ENCODE data around the gene CCL14. TPM values are rescaled to one million over a fixed set of nuclear protein-coding genes. Genes with fewer than 3 reads are reported as not detected.
A peak's percentile ranks its signal among the peaks of the same experiment; 100 is the strongest.

The CCL14 gene
- total and polyA plus RNA-seq, 9 of the 15 experiments (the other 6 are each of a cell fraction or from before 2014, with no cell fraction given): not detected

- ChIA-PET CTCF (ENCODE audit: low intra/inter-chr PET ratio) (interaction anchor here (1.4 kb wide), 1 partner anchor 202 kb away, joined by 6 read pairs; no protein-coding TSS in a partner anchor), POLR2A (no interaction called here)
- Histone ChIP-seq H3K27me3 (ENCODE audit: control insufficient read depth in 2 of 2, insufficient read depth in 2 of 2, low read length in 2 of 2) (no peaks in the 10 kb centered on the region), H3K9me3 (replicated peaks; ENCODE audit: control insufficient read depth, insufficient read depth, low read depth, low read length) (no peaks in the 10 kb centered on the region), H3K79me2 (ENCODE audit: control insufficient read depth, insufficient read depth, low read length) (no peaks in the 10 kb centered on the region), H3K4me2 (ENCODE audit: insufficient read depth, low read length) (peak overlapping the region; percentile 33), H3K27ac (ENCODE audit: extremely low read depth, low read depth, low read length) (no peak overlapping the region), H3K36me3 (ENCODE audit: control insufficient read depth, insufficient read depth, low read length) (no peaks in the 10 kb centered on the region), H3K9me1 (ENCODE audit: control insufficient read depth, insufficient read depth, low read length) (peaks cover 2% of the 10 kb centered on the region), H3K4me3 (no peak overlapping the region), H2AFZ (ENCODE audit: low read depth, low read length) (peak overlapping the region; percentile 74), H4K20me1 (replicated peaks; ENCODE audit: control insufficient read depth, insufficient read depth, low read length) (0 out of 2 replicates have a peak, but pooled peaks cover 3% of the 10 kb centered on the region), H3K9ac (ENCODE audit: insufficient read depth in 1 of 2, low read depth in 2 of 2, low read length in 2 of 2) (no peak overlapping the region; a peak in 1 of 4 replicates), H3K4me1 (replicated peaks in 1 of 2; ENCODE audit: control insufficient read depth in 2 of 2, insufficient read depth in 2 of 2, low read length in 2 of 2) (peaks cover 7 to 14% of the 10 kb centered on the region in 2 experiments; a peak in 3 of 5 replicates)
- in situ Hi-C loops (cut with MboI) (no loop called here), intact Hi-C loops (cut with micrococcal nuclease) (loop anchor here (2.0 to 10.0 kb wide), 2 partner anchors 22 to 182 kb away; partner anchors contain the start of gene C17orf50)
- peak; percentile 49 to 80 (median 53) for DNase-seq (ENCODE audit: extremely low read depth in 1 of 4, low spot score in 3 of 4)
- no TSS peak for BruUV-seq (replicated peaks)
- 0% methylated on average over 11 of the region's 12 CpGs for WGBS (ENCODE audit: insufficient coverage, low coverage, missing lambda C conversion rate)
- no peak for FAIRE-seq
- peak; percentile 89 for ATAC-seq
- TF ChIP-seq REST (IDR thresholded peaks at IDR 0.05; ENCODE audit: borderline replicate concordance): peak; percentile 53; the same call in 1 of the 2 replicates
- TF ChIP-seq REST (CRISPR knock-in tag; IDR thresholded peaks at IDR 0.05; ENCODE audit: low read depth): no peak
- TF ChIP-seq MAFK (IDR thresholded peaks at IDR 0.05; ENCODE audit: low read length): 0 out of 2 replicates have a peak, but pooled peaks have one; percentile 12
- peak; percentile 64 for TF ChIP-seq SMC3 (conservative IDR thresholded peaks at IDR 0.05; ENCODE audit: insufficient read depth, low read depth, low read length)
- TF ChIP-seq DEAF1 (CRISPR knock-in tag; IDR thresholded peaks at IDR 0.05): 0 out of 2 replicates have a peak, but pooled peaks have one; percentile 7
- TF ChIP-seq CTBP1 (IDR thresholded peaks at IDR 0.05; ENCODE audit: borderline replicate concordance): 0 out of 2 replicates have a peak, but pooled peaks have one; percentile 23
- peak; percentile 59 for TF ChIP-seq EGR1 (conservative IDR thresholded peaks at IDR 0.05)
- no peak for TF ChIP-seq TOE1 (IDR thresholded peaks at IDR 0.05; ENCODE audit: borderline replicate concordance)
- no peak for TF ChIP-seq TOE1 (CRISPR knock-in tag; IDR thresholded peaks at IDR 0.05; ENCODE audit: borderline replicate concordance, low read depth)
- peak; percentile 66; the same call in 1 of the 2 replicates for TF ChIP-seq ZBTB7A (IDR thresholded peaks at IDR 0.05; ENCODE audit: borderline replicate concordance, control insufficient read depth, low read depth, low read length)
- no peak for TF ChIP-seq CBFA2T2 (conservative IDR thresholded peaks at IDR 0.05)
Measured at GRCh38 chr17:35947156-35947585, 39.4 kb downstream of the CCL14 start.

Measured in K562 (cell line).